IMR-90 (cell line): ENCODE data around the gene HMHB1.

ENCODE experiments used
- CEBPB ChIP-seq: IDR thresholded peaks from 2 replicates; pipeline ENCODE4 v1.6.1; 2012; ENCODE audit warnings: low read depth, low read length, improper control_type of control experiment
- MXI1 ChIP-seq: IDR thresholded peaks from 2 replicates; pipeline ENCODE4 v1.6.1; 2012; ENCODE audit warnings: low read depth, mild to moderate bottlenecking, low read length, moderate library complexity, borderline replicate concordance
- POLR2A ChIP-seq: IDR thresholded peaks from 2 replicates; pipeline ENCODE4 v1.6.1; 2012; ENCODE audit warnings: mild to moderate bottlenecking, low read depth, low read length
- TF ChIP-seq, protein P1 (sequence below): conservative IDR thresholded peaks from 2 replicates; pipeline ENCODE4 v1.5.1; 2012; ENCODE audit warnings: mild to moderate bottlenecking, low read depth, low read length, improper control_type of control experiment

DNA sequence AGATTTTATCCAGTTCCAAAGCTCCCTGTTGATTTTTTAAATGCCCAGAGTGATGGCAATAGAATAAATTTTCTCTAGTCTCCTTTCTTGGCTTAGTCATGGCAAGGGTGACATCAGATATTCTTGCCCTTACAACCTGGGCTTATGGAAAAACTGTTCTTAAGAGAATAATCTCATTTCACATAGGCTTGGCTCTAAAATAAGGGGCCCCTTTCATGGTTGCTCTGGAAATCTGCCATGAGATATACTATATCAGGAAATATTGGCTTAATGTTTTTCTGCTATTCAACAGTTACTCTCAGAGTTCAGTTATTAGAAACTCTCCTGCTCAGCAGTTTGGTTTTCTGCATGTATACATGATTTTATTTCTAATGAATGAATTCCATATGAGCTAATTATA lies 7.8 kb downstream of the HMHB1 start:
- TF ChIP-seq CEBPB (no peak), MXI1 (no peak), POLR2A (no peak)
- TF ChIP-seq, protein P1, sequence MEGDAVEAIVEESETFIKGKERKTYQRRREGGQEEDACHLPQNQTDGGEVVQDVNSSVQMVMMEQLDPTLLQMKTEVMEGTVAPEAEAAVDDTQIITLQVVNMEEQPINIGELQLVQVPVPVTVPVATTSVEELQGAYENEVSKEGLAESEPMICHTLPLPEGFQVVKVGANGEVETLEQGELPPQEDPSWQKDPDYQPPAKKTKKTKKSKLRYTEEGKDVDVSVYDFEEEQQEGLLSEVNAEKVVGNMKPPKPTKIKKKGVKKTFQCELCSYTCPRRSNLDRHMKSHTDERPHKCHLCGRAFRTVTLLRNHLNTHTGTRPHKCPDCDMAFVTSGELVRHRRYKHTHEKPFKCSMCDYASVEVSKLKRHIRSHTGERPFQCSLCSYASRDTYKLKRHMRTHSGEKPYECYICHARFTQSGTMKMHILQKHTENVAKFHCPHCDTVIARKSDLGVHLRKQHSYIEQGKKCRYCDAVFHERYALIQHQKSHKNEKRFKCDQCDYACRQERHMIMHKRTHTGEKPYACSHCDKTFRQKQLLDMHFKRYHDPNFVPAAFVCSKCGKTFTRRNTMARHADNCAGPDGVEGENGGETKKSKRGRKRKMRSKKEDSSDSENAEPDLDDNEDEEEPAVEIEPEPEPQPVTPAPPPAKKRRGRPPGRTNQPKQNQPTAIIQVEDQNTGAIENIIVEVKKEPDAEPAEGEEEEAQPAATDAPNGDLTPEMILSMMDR = no peak
